Measurements from ENCODE around the gene AMOTL1.
A peak's percentile ranks its signal among the peaks of the same experiment; 100 is the strongest.

Gene AMOTL1

GRCh38 chr11:94767291-94767690, 865 bp upstream of the AMOTL1 start:
- H3K4me3 ChIP-seq (replicated peaks; ENCODE audit: insufficient read depth, low read length) = no peak overlapping the region
- H3K27ac ChIP-seq (replicated peaks) = no peak overlapping the region
- DNase-seq (ENCODE audit: low read depth in 1 of 2, low spot score in 1 of 2) = no peak
- H3K27me3 ChIP-seq (ENCODE audit: insufficient read depth, poor library complexity, severe bottlenecking) = peaks cover 55% of the 10 kb centered on the region
- TF ChIP-seq POLR2AphosphoS5 (IDR thresholded peaks at IDR 0.05; ENCODE audit: low read depth) (no peak), SPI1 (IDR thresholded peaks at IDR 0.05; ENCODE audit: borderline replicate concordance, low read depth) (no peak)
- TF ChIP-seq, protein P1, sequence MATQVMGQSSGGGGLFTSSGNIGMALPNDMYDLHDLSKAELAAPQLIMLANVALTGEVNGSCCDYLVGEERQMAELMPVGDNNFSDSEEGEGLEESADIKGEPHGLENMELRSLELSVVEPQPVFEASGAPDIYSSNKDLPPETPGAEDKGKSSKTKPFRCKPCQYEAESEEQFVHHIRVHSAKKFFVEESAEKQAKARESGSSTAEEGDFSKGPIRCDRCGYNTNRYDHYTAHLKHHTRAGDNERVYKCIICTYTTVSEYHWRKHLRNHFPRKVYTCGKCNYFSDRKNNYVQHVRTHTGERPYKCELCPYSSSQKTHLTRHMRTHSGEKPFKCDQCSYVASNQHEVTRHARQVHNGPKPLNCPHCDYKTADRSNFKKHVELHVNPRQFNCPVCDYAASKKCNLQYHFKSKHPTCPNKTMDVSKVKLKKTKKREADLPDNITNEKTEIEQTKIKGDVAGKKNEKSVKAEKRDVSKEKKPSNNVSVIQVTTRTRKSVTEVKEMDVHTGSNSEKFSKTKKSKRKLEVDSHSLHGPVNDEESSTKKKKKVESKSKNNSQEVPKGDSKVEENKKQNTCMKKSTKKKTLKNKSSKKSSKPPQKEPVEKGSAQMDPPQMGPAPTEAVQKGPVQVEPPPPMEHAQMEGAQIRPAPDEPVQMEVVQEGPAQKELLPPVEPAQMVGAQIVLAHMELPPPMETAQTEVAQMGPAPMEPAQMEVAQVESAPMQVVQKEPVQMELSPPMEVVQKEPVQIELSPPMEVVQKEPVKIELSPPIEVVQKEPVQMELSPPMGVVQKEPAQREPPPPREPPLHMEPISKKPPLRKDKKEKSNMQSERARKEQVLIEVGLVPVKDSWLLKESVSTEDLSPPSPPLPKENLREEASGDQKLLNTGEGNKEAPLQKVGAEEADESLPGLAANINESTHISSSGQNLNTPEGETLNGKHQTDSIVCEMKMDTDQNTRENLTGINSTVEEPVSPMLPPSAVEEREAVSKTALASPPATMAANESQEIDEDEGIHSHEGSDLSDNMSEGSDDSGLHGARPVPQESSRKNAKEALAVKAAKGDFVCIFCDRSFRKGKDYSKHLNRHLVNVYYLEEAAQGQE (IDR thresholded peaks at IDR 0.05; ENCODE audit: insufficient replicate concordance, low read depth) = no peak

DNA sequence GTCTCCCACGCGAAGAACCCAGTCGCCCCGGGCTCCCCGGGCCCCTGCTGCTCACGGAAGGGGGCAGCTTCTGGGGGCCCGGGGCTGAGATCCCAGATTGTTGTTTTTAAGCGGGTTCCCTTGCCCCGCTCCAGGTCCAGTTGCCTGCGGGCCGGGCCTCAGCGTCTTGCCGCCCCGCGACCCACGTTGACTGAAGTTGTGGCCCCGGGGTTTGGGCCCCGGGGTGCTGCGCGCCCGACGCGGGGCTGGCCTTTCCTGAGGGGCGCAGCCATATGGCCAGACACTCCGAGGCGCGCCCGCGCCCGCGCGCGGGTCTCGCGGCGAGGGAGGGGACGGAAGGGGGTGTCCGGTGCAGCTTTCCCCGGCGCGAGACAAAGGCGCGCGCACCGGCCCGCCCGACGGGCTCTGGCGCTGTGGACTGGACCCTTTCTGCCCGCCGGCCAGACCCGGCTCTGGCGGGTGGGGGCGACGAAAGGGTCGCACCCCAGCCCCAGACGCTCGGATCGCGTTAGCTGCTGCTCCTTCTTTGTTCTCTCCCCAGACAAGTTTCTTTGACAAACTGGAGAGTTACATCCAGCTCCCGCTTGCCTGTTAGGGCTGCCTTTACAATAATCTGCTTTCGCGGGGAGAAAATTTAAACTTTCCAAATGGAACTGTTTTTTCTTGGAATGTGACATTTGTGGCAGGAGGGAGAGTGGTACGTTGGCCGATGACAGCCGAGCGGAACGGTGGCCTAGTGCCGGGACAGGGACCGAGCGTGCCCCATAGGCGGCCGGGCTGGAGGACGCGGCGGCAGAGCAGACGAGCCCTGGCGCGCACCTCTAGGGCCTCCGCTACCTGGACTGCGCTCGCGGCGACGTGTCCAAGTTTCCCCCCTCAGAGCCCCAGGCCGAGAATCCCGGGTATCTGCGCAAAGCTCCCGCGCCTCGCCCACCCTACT, 716 bp downstream of the AMOTL1 start:
- DNase-seq (ENCODE audit: low read depth in 1 of 2, low spot score in 1 of 2) = no peak
- Histone ChIP-seq H3K4me3 (replicated peaks; ENCODE audit: insufficient read depth, low read length) (peak overlapping the region; percentile 68), H3K27me3 (ENCODE audit: insufficient read depth, poor library complexity, severe bottlenecking) (peaks cover 55% of the 10 kb centered on the region), H3K27ac (replicated peaks) (no peak overlapping the region)
- TF ChIP-seq SPI1 (IDR thresholded peaks at IDR 0.05; ENCODE audit: borderline replicate concordance, low read depth) = no peak
- no peak for TF ChIP-seq CTCF (IDR thresholded peaks at IDR 0.05; ENCODE audit: insufficient read depth, low read length)
- no peak for TF ChIP-seq POLR2AphosphoS5 (IDR thresholded peaks at IDR 0.05; ENCODE audit: low read depth)
- TF ChIP-seq, protein P1 (IDR thresholded peaks at IDR 0.05; ENCODE audit: insufficient replicate concordance, low read depth) = no peak
- TF ChIP-seq GABPA (IDR thresholded peaks at IDR 0.05; ENCODE audit: low read depth) = no peak

DNA sequence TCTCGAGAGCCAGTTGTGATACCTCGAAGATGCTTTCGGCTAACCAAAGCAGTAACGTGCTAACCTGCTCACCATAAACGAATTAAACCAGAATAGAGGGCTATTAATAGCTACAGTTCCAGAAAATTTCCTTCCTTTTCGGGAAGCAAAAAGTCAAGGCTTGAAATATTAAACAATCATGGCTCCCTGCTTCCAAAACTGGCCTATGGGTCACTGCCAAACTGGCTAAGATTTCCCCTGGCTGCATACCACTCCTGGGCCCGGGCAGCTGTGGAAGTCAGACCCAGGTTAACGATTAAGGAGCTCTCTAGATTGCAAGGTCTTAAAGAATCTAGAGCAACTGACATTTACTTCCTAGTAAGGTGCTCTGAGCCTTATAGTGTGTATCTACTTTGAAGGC, 1.7 kb downstream of the AMOTL1 start:
- Histone ChIP-seq H3K27me3 (ENCODE audit: insufficient read depth, poor library complexity, severe bottlenecking) (peaks cover 51% of the 10 kb centered on the region), H3K27ac (replicated peaks) (no peak overlapping the region), H3K4me3 (replicated peaks; ENCODE audit: insufficient read depth, low read length) (no peak overlapping the region)
- TF ChIP-seq CTCF (IDR thresholded peaks at IDR 0.05; ENCODE audit: insufficient read depth, low read length) = no peak
- TF ChIP-seq, protein P1 (IDR thresholded peaks at IDR 0.05; ENCODE audit: insufficient replicate concordance, low read depth) = no peak
- TF ChIP-seq GABPA (IDR thresholded peaks at IDR 0.05; ENCODE audit: low read depth) = no peak
- no peak for TF ChIP-seq SPI1 (IDR thresholded peaks at IDR 0.05; ENCODE audit: borderline replicate concordance, low read depth)
- no peak for TF ChIP-seq POLR2AphosphoS5 (IDR thresholded peaks at IDR 0.05; ENCODE audit: low read depth)
- no peak for DNase-seq (ENCODE audit: low read depth in 1 of 2, low spot score in 1 of 2)
